AG09309 (cell line): Measurements from ENCODE around the gene DISP2.

ENCODE experiments used
- DNase-seq: peaks from one replicate; pipeline ENCODE4 v3.0.0-alpha.2; 2010; ENCODE audit warnings: low read depth
- H3K4me3 ChIP-seq: 2 replicates; pipeline ENCODE4 v1.5.1; 2011; ENCODE audit warnings: mild to moderate bottlenecking, low read depth, low read length, moderate library complexity; ENCODE audit not compliant: control insufficient read depth
- CTCF ChIP-seq: IDR thresholded peaks from 2 replicates; pipeline ENCODE4 v1.5.1; 2011; ENCODE audit warnings: mild to moderate bottlenecking, low read depth, low read length, inconsistent platforms; ENCODE audit not compliant: insufficient read depth, control insufficient read depth; ENCODE audit errors: missing control alignments

DISP2 gene

GRCh38 chr15:40414816-40415215 is 56.8 kb downstream of the DISP2 start:
- DNase-seq = no peak
- H3K4me3 ChIP-seq = no peak overlapping the region
- no peak for TF ChIP-seq CTCF

- DNase-seq = no peak
- no peak overlapping the region for H3K4me3 ChIP-seq
- no peak for TF ChIP-seq CTCF
These were observed 57.2 kb downstream of the DISP2 start for GRCh38 chr15:40415226-40415625.

- TF ChIP-seq CTCF = no peak
- no peak for DNase-seq
- H3K4me3 ChIP-seq = no peak overlapping the region
These were observed 58.0 kb downstream of the DISP2 start for GRCh38 chr15:40416056-40416455.

- TF ChIP-seq CTCF = no peak
- no peak overlapping the region for H3K4me3 ChIP-seq
- no peak for DNase-seq
These were observed 60.1 kb downstream of the DISP2 start for GRCh38 chr15:40418126-40418525.

GRCh38 chr15:40420071-40420713 is 62.2 kb downstream of the DISP2 start:
- no peak for TF ChIP-seq CTCF
- DNase-seq = no peak
- H3K4me3 ChIP-seq = no peak overlapping the region

GRCh38 chr15:40420793-40421192 is 62.8 kb downstream of the DISP2 start:
- no peak for DNase-seq
- no peak for TF ChIP-seq CTCF
- no peak overlapping the region for H3K4me3 ChIP-seq
